NCI-H2081 (cell line): Measurements from ENCODE around the gene NEMP1.

Experiments used
- DNase-seq, 2 experiments: peaks; one replicate each; lab custom pipeline; 2025; lab: John Stamatoyannopoulos, UW

The NEMP1 gene

GRCh38 chr12:57106021-57106708 lies 27.6 kb upstream of the NEMP1 start:
- no peak for DNase-seq

DNA sequence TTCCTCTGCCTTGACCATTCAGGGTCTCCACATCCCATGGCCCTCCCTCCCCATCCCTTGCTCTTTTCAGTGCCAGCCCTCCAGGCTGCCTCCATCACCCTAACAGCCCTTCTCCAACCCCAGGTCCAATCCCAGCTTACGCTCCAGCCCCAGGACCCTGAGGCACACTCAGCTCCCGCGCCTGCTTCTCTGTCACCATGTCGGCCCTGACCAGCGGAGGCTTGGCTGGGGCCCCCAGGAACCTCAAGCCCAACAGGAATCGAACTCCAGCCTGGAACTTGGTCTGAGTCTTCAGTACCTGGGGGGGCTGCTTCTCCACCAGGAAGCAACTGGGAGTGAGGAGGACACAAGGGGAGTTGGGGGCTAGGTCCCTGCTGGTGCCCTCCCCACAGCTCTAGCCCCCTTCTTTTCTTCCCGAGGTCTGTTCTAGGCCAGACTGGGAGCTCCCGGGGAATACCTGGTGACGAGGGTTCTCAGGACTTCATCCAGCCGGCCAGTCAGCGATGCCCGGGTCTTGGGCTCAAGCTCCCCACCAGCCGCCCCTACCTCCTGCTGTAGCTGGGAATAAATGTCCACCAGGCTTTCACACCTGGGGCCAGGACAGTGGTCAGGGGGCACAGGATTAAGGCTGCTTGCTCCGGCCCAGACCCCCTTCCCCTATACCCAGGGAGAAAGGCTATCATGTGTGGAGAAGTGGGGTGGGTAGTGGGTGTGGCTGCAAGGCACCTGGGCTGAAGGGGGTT lies 26.6 kb upstream of the NEMP1 start:
- no peak for DNase-seq

DNA sequence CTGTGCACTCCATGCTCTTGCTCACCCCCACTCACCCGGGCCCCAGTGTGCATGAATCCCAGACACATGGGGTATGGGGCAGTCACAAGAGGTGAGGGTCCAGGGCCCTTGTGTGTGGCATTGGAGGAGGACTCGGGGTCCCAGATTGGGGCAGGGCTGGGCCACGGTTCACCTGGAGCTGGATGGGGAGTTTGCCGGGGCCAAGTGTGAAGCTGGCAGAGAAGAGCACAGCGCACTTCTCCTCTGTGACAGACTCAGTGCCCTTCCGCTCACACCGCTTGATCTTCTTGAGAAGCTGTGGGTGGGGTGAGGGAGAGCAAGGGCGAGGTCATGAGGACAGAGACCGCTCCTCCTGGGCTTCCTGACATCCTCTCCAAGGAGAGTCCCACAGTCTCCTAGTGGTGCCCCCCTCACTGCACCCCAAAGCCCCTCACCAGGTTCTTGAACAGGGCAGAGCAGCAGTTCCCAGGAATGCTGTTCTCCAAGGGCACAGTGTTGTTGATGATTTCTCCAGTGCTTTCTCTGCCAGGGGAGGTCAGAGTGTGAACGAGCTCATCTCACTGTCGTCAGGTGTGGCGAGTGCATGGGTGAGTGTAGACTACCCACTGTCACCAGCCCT lies 25.8 kb upstream of the NEMP1 start:
- no peak for DNase-seq

DNA sequence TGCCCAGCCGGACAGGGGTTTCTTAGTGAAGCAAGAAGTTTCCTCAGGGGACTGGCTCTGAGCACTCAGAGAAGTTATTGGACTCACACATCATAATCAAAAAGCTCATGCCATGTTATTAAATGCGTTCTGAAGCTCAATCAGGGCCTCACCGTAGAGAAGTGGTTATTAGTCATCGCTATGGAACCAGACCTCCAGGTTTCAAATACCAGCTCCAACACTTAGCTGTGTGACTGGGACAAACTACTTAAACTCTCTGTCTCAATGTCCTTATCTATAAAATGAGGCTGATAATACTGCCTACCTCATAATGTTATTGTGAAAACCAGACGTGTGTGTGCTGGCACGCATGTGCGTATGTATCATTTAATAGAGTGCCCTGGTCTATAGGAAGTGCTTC lies 25.3 kb upstream of the NEMP1 start:
- no peak for DNase-seq

GRCh38 chr12:57101892-57102695 lies 23.5 kb upstream of the NEMP1 start:
- DNase-seq, result no peak

- no peak for DNase-seq
Observed at GRCh38 chr12:57099766-57100165, 21.2 kb upstream of the NEMP1 start.

GRCh38 chr12:57099047-57099714 lies 20.6 kb upstream of the NEMP1 start:
- no peak for DNase-seq

- DNase-seq, result no peak
Observed at GRCh38 chr12:57098546-57098945, 20.0 kb upstream of the NEMP1 start.

GRCh38 chr12:57097554-57097835 lies 18.9 kb upstream of the NEMP1 start:
- no peak for DNase-seq

DNA sequence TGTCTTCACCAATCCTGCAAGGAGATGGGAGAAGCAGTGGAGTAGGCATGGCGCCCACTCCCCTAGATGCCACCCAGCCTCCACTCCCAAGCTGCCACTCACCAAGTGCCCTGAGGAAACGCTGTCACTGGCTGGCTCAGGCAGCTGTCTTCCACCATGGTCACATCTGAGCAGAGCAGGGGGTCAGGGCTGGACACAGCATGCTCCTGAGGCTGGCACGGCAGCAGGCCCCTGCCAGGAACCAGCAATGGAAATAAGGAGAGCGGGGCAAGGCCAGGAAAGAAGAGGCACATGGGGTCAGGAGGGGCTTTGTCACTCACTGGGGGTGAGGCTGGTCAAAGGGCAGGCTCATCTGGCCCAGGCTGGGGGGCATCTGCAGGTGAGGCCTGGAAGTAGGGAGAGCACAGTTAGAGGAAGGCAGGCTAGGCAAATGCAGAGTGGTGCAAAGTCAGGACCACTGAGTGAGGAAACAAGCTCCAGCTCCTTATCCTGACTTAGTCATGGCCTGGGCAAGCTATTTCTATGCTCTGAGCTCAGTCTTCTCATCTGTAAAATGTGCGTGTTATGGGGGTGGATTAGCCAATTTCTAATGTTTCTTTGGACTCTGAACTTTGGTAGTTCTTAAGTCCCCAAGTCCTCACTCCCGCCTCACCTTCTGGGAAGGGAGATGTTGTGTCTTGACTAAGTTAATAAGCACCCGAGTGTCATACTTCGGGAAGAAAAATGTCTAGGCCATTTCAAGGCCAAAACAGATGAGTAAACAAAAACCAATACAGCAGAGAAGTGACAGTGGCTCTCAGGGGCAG lies 18.4 kb upstream of the NEMP1 start:
- DNase-seq, result no peak

- DNase-seq, result no peak
Observed at GRCh38 chr12:57096099-57096572, 17.5 kb upstream of the NEMP1 start.

DNA sequence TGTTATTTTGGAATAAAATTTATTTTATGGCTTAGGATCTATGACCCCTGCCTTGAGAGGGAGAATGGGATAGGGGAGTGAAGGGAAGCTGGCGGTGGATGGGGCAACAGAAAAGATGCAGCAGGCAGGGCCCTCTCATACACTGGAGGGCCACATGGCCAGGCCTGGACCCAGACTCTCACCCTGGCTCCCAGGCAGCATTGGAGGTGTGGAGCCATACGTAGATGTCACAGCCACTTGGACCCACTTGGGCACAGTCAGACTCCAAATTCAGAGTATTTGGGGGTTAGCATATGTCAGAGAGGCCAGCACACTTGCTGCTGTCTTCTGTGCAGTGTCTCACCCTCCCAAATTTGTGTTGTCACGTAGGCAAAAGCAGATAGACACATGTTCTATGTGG lies 16.8 kb upstream of the NEMP1 start:
- DNase-seq, result no peak

- no peak for DNase-seq
Observed at GRCh38 chr12:57094208-57095160, 15.9 kb upstream of the NEMP1 start.

DNA sequence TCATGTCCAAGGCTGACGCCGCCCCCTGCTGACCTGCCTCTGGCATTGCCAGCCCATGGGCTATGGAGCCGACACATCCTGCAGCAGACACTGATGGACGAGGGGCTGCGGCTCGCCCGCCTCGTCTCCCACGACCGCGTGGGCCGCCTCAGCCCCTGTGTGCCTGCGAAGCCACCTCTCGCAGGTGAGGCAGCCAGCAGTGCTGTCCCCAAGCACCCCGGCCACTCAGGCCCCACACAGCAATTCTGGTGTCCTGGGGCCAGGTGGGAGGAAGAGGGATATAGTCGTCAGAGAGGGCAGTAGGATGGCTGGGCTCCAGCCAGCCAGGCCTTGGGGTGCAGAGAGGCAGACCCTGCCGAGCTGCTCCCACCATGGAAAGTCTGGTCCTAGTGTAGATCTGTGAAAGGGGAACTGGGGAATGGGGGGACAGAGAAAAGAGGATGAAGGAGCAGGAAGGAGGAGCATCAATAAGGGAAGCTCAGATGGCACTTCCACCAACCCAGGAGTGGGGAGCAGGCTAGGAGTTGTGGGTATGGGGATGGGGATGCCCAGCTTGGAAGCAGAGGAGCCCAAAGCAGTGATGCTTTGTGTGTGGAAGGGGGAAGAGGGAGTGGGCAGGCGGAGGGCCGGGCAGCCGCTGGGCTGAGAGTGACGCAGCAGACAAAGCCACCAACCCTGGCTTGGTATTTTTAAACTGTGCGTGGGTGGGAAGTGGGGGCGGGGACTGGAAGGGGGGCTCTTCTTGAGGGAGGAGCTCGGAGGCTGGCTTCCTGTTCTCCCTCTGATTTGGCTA lies 15.0 kb upstream of the NEMP1 start:
- DNase-seq, result no peak

GRCh38 chr12:57092876-57093414 lies 14.4 kb upstream of the NEMP1 start:
- no peak for DNase-seq

DNA sequence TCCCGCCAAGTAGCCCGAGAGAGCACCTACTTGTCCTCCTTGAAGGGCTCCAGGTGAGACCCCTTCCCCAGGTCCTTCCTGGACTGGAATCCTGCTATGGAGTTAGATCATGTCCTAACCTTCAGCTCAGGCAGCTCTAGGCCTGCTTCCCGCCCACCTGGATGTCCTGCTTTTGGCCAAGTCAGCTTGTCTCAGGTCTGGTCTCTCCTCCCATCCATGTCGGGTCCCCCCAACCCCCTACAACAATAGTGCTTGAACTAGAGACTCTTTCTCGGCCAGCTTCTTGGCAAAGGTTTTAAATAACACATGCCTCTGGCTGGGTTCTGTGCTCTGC lies 13.9 kb upstream of the NEMP1 start:
- DNase-seq, result no peak

DNA sequence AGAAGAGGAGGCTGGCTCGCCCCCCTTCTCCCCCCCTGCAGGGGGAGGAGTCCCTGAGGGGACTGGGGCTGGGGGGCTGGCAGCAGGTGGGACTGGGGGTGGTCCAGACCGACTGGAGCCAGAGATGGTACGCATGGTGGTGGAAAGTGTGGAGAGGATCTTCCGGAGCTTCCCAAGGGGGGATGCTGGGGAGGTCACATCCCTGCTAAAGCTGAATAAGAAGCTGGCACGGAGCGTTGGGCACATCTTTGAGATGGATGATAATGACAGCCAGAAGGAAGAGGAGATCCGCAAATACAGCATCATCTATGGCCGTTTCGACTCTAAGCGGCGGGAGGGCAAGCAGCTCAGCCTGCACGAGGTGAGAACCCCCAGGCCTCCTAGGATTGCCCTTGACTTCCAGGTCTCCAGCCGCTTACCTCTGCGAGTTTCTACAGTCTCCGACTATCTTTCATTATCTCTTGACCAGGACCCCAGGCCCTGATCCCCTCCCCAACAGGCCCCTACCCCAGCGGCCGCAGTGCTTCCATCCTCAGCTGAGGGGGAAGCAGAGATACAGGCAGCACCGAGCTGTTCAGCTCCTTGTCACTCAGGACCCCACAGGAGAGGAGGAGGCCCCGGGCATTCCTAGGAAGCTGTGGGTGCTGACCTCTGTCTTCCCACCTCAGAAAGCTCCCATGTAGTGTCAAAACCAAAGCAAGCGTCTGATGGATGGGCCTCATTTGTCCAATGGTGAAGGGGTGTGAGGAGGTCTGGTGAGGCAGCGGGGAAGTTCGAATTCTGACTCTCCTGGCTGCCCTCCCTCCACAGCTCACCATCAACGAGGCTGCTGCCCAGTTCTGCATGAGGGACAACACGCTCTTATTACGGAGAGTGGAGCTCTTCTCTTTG lies 13.3 kb upstream of the NEMP1 start:
- no peak for DNase-seq
